Esophagus squamous epithelium (tissue), 5 donors: ENCODE results near the gene CACNA2D3. TPM values are rescaled to one million over a fixed set of nuclear protein-coding genes. Genes with fewer than 3 reads are reported as not detected.

Experiments used
- DNase-seq: peaks from one replicate; lab custom pipeline; 2025; lab: John Stamatoyannopoulos, UW
- H3K27ac ChIP-seq, 4 donors: fragments of 200-600 bp; sonication (generic); one replicate each; pipeline ENCODE4 v1.5.1; 2016 to 2019; ENCODE audit warnings: mild to moderate bottlenecking in 1 of 4
- H3K27me3 ChIP-seq, 4 donors: fragments of 200-600 bp; sonication (generic); 1 replicate in 3 of 4; 2 replicates in 1 of 4; pipeline versions ENCODE4 v1.5.1 to v1.6.0; 2017 to 2021; ENCODE audit warnings: antibody characterized with exemption in 1 of 4
- H3K36me3 ChIP-seq, 3 donors: fragments of 200-600 bp; sonication (generic); one replicate each; pipeline ENCODE4 v1.5.1; 2016 to 2019
- H3K4me1 ChIP-seq, 3 donors: fragments of 200-600 bp; sonication (generic); one replicate each; pipeline ENCODE4 v1.5.1; 2017 to 2019
- H3K4me3 ChIP-seq, 4 donors: fragments of 200-600 bp; sonication (generic); 1 replicate in 3 of 4; 2 replicates in 1 of 4; pipeline ENCODE4 v1.5.1; 2016 to 2019; ENCODE audit warnings: mild to moderate bottlenecking in 2 of 4, moderate library complexity in 1 of 4
- H3K9me3 ChIP-seq, 3 donors: fragments of 200-600 bp; sonication (generic); one replicate each; pipeline ENCODE4 v1.5.1; 2016 to 2019
- POLR2A ChIP-seq, 4 donors: fragments of 450-650 bp; IDR thresholded peaks; one replicate each; pipeline ENCODE4 v1.6.1; 2017; ENCODE audit warnings: antibody characterized with exemption in 4 of 4, mild to moderate bottlenecking in 4 of 4, moderate library complexity in 3 of 4
- WGBS, 2 donors: methylation state at CpG; one replicate each; pipeline ENCODE4 v1.1.5; 2018; 5-methylcytosine and 5-hydroxymethylcytosine counted together
- intact Hi-C: fragments of 100-400 bp; cut with DNase I; formaldehyde crosslinking; loops from one replicate; pipeline ENCODE4 v1.15.0; 2022
- total RNA-seq, 4 donors: library from RNA; depleted of rRNA; stranded (reverse); fragments of >200 nt; gene quantifications; one replicate each; pipeline ENCODE4 v1.1.0, GENCODE V29; 2016
- TF ChIP-seq, protein P1 (sequence below), 6 experiments: fragments of 450-650 bp in 4 of 6; fragments of 200-600 bp in 2 of 6; sonication (generic) in 2 of 6; IDR thresholded peaks; one replicate each; pipeline ENCODE4 v1.5.1; 2016 to 2019; ENCODE audit warnings: antibody characterized with exemption in 6 of 6, mild to moderate bottlenecking in 4 of 6, moderate library complexity in 4 of 6
- donor health status: DM: yes; HTN: yes; CAD: no.

CACNA2D3 gene
- total RNA-seq, 4 donors from 2014 or later: 1.2 to 7.1 (median 5.1) TPM

DNA sequence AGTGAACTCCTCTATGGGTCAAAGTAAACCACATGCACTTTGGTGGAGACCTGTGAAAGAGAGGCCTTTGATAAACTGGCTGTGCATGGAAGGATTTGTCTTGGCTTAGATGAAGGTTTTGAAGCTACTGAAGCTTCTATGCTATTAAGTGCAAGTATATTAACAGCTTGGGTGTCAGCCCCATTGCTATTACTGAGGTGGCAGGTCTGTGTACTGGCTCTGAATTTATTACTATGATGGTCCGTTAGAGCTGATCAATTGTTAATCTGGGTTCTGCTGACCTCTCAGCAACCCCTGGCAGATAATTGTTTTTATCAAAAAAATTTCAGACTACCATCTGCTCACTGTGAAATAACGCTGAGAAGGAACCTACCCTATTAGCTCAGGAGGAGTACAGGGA, 268.2 kb downstream of the CACNA2D3 start:
- no peaks in the 10 kb centered on the region for H3K4me1 ChIP-seq
- TF ChIP-seq, protein P1, sequence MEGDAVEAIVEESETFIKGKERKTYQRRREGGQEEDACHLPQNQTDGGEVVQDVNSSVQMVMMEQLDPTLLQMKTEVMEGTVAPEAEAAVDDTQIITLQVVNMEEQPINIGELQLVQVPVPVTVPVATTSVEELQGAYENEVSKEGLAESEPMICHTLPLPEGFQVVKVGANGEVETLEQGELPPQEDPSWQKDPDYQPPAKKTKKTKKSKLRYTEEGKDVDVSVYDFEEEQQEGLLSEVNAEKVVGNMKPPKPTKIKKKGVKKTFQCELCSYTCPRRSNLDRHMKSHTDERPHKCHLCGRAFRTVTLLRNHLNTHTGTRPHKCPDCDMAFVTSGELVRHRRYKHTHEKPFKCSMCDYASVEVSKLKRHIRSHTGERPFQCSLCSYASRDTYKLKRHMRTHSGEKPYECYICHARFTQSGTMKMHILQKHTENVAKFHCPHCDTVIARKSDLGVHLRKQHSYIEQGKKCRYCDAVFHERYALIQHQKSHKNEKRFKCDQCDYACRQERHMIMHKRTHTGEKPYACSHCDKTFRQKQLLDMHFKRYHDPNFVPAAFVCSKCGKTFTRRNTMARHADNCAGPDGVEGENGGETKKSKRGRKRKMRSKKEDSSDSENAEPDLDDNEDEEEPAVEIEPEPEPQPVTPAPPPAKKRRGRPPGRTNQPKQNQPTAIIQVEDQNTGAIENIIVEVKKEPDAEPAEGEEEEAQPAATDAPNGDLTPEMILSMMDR (IDR thresholded peaks at IDR 0.05): no peak
- TF ChIP-seq POLR2A (IDR thresholded peaks at IDR 0.05): no peak
- no peak overlapping the region for H3K27ac ChIP-seq
- H3K27me3 ChIP-seq: no peaks in the 10 kb centered on the region
- DNase-seq: no peak
- intact Hi-C loops: no loop called here
- no peaks in the 10 kb centered on the region for H3K36me3 ChIP-seq
- H3K9me3 ChIP-seq: no peaks in the 10 kb centered on the region
- WGBS, 2 donors: 75 to 82% methylated on average over 2 of the region's 2 CpGs
- no peak overlapping the region for H3K4me3 ChIP-seq

DNA sequence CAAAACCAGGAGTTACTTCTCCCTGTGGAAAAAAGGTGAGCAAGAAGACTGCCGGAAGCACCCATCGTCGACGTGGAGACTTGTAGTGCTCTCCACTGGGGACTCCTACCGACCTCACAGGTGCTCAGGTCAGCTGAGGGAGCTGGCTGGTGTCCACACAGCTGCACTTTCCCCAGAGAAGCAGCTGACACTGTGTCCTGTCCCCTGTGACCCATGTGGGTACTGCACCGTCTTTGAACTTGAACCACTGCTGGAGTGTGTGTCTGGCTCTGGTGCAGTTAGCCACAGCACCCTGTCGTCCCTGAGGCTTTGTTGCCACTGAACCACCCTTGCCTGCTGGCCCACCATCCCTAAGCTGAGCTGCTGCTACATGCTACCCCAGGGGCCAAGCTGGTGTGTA, 270.8 kb downstream of the CACNA2D3 start:
- no peaks in the 10 kb centered on the region for H3K27me3 ChIP-seq
- TF ChIP-seq, protein P1 (IDR thresholded peaks at IDR 0.05): no peak
- TF ChIP-seq POLR2A (IDR thresholded peaks at IDR 0.05): no peak
- no peak overlapping the region for H3K4me3 ChIP-seq
- DNase-seq: no peak
- no peaks in the 10 kb centered on the region for H3K36me3 ChIP-seq
- no peak overlapping the region for H3K27ac ChIP-seq
- no peaks in the 10 kb centered on the region for H3K4me1 ChIP-seq
- WGBS, 2 donors: 91 to 98% methylated on average over 6 to 7 of the region's 7 CpGs
- H3K9me3 ChIP-seq: no peaks in the 10 kb centered on the region
- intact Hi-C loops: no loop called here

DNA sequence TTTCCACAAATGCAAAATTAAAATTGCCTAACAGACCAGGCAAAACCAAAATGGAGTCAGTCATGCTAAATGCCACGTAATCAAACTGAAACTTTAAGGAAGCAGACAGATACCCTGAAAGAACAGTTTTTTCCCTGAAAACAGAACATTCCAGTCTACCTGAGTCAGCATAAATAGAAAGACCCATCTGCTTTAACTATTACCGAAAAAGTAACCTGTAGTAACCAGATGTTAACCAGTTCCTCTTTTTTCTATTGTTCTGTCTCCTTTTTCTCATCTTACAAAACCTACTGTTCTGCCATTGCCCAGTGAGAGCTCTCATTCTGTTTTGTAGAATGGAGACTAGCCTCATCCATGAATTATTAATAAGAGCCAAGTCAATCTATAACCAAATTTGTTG, 286.0 kb downstream of the CACNA2D3 start:
- H3K27me3 ChIP-seq: no peaks in the 10 kb centered on the region
- no peaks in the 10 kb centered on the region for H3K9me3 ChIP-seq
- WGBS, 2 donors: 75 to 93% methylated on average over 2 of the region's 2 CpGs

DNA sequence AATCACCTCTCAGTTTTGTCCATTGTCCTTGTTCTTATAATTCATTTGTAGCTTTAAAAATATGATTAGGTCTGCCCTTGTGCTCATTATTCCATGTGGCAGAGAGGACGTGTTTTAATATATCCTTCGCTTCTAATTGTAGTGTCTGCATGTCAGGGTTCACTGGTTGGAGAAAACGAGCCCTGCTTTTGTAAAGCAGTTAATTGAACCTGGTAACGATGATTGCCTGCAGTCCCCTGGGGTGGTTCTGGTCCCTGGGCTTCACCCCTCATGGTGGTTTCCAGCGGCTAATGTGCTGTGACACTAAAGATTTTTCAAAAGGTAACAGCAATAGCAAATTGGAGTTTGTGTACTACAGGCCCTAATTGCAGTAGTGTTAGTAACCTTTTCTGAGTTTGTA, 299.6 kb downstream of the CACNA2D3 start:
- peaks cover 0 to 9% (median 0%) of the 10 kb centered on the region in 3 donors for H3K4me1 ChIP-seq
- H3K9me3 ChIP-seq: no peaks in the 10 kb centered on the region
- no peak overlapping the region for H3K4me3 ChIP-seq
- DNase-seq: no peak
- H3K36me3 ChIP-seq: no peaks in the 10 kb centered on the region
- WGBS, 2 donors: 77 to 95% methylated on average over 5 of the region's 5 CpGs
- intact Hi-C loops: loop anchor here (10.0 kb wide), 1 partner anchor 433 kb away; no protein-coding TSS in a partner anchor
- no peak for TF ChIP-seq POLR2A (IDR thresholded peaks at IDR 0.05)
- TF ChIP-seq, protein P1 (IDR thresholded peaks at IDR 0.05): no peak
- no peaks in the 10 kb centered on the region for H3K27me3 ChIP-seq
- H3K27ac ChIP-seq: no peak overlapping the region

More for the DNA sequence above, 286.0 kb downstream of the CACNA2D3 start:
- Histone ChIP-seq H3K27ac (no peak overlapping the region), H3K4me3 (no peak overlapping the region), H3K4me1 (no peaks in the 10 kb centered on the region), H3K36me3 (no peaks in the 10 kb centered on the region)
- TF ChIP-seq, protein P1 (IDR thresholded peaks at IDR 0.05): no peak
- no peak for TF ChIP-seq POLR2A (IDR thresholded peaks at IDR 0.05)
- intact Hi-C loops: no loop called here
- DNase-seq: no peak

DNA sequence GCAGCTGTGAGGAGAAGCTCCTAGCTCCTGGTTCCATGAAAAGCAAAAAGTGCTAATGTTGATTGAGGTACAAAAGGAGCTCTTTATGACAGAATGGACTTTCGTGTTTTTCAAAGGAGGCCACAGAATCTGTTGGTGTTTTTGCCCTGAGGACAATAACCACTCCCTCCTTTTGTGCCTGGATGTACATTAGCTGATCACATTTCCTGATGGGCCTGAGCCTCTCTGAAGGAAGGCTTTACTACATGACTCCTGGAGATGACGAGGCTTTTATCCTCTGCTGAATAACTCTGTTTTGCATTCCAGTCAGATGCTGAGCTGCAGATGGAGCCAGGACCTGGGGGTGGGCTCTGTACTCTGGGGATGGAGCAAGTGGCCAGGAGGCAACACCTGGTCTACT, 301.9 kb downstream of the CACNA2D3 start:
- Histone ChIP-seq H3K9me3 (no peaks in the 10 kb centered on the region), H3K4me1 (peaks cover 0 to 30% (median 0%) of the 10 kb centered on the region in 3 donors), H3K27me3 (no peaks in the 10 kb centered on the region), H3K4me3 (no peak overlapping the region), H3K27ac (no peak overlapping the region), H3K36me3 (no peaks in the 10 kb centered on the region)
- WGBS, 2 donors: 29 to 43% methylated on average over 1 to 2 of the region's 2 CpGs
- no peak for DNase-seq
- TF ChIP-seq, protein P1 (IDR thresholded peaks at IDR 0.05): no peak
- no peak for TF ChIP-seq POLR2A (IDR thresholded peaks at IDR 0.05)
- intact Hi-C loops: loop anchor here (10.0 kb wide), 1 partner anchor 431 kb away; no protein-coding TSS in a partner anchor
